ENCODE results near the gene CDH4.

CDH4 gene

DNA sequence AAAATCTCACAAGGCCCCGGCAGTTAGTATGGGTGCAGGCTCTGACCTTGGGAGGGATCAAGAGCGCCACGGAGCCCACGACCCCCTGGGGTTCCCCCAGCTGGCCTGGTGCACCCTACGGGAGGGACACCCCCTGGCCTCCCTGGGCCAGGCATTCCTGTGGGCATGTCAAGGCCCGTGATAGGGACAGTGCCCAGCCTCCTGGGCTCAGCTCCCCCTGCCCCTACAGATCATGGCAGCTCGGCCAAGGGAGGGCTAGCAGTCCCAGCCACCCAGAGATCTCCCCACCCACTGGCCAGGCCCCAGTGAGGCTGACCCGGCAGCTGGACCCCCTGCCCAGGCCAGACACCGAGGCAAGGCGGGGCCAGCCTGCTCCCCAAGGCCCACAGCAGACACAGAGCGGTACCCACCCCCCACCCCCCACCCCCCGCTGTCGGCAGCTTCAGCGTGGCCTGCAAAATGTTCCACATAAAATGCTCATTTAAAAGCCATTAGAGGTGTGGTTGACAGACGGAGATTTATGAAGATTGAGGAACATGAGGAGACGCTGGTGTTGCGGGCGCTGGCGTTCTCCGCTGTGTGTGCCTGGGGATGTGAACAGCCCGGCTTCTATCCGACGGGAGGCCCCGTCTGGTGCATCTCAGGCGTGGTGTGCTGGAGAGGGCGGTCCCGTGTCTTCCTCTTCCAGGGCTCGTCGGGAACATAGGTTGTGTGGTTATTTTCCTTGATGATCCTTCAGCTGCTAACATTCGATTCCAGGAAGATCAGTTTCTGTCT, 625.1 kb downstream of the CDH4 start:
- DNase-seq: no peak

- DNase-seq: no peak
These were observed 625.9 kb downstream of the CDH4 start for GRCh38 chr20:61877776-61878477.

DNA sequence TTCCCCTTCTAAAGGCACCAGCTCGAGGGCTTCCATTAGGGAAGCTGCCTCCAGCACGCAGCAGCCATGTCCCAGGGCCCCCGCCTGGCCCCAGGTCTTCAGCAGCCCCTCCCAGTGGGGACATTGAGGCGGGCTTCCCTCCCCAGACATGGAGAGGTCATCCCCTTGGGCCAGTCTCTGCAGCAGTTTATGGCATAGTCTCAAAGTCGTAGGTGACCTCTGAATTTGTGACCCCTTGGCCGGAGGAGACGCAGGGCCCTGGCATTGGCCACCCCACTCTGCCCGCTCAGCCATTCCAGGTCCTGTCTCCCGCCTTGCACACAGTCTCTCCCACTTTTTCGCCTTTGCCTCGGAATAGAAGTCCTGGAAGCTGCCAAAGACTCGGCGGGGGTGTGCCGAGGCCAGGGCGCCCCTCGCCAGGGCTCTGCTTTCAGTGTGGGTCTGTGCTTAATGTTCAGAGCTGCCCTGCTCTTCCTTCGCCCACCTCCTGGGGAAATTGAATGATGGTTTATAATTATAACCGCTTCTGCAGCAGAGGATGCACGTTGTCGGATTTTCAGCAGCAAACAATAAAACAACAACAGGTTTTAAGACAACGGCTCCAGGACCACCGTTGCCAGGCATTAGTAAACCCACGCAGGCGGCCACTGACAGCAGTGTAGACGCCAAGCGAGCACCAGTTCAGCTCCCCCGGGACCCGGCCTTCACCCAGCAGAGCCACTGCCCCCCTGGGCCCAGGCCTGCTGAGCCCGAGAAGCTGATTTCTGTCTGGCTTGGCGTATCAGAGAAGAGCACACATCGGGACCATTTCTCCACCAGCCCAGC, 626.6 kb downstream of the CDH4 start:
- DNase-seq: no peak

GRCh38 chr20:61879303-61879620, 627.2 kb downstream of the CDH4 start:
- peak; percentile 50 for DNase-seq

- no peak for DNase-seq
These were observed 627.6 kb downstream of the CDH4 start for GRCh38 chr20:61879694-61880093.

GRCh38 chr20:61880706-61881105, 628.6 kb downstream of the CDH4 start:
- no peak for DNase-seq

- no peak for DNase-seq
These were observed 629.4 kb downstream of the CDH4 start for GRCh38 chr20:61881416-61881815.

DNA sequence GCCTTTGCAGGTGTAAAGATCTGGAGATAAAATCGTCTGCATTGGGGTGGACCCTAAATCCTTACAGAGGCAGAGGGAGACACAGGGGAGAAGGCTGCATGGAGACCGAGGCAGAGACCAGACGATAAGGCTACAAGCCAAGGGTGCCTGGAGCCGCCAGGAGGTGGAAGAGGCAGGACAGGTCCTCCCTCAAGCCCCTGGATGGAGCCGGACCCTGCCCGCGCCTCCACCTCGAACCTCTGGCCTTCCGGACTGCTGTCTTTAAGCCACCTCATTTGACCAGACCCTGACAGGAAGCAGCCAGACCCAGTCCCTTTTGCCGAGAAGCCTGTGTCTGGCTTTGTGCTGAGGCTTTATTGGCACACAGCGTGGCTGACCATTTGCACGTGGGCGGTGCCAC, 629.8 kb downstream of the CDH4 start:
- DNase-seq: no peak

- DNase-seq: no peak
These were observed 630.9 kb downstream of the CDH4 start for GRCh38 chr20:61882716-61883615.

DNA sequence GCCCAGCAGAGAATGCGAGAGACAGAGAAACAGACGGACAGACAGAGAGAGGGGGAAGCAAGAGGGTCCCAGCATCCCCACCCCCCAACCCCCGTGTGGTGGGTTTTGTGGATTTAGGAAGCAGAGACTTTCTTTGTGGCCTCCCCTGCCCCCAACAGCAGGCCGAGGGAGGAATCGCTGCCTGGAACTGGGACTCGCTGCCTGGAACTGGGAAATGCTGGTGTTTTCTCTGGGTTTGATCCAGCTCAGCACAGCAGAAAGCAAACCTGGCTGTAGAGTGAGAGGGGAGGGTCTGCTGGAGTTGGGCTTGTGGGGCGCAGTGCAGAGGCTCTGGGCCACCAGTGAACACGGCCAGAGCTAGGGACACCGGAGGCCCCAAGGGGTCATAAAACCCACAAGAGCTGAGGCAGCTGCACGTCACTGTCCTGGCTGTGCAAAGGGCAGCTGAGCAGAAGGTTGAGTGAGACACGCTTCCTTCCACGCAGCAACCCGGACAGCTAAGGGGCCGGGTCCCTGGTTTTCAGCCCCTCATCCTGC, 631.9 kb downstream of the CDH4 start:
- no peak for DNase-seq

DNA sequence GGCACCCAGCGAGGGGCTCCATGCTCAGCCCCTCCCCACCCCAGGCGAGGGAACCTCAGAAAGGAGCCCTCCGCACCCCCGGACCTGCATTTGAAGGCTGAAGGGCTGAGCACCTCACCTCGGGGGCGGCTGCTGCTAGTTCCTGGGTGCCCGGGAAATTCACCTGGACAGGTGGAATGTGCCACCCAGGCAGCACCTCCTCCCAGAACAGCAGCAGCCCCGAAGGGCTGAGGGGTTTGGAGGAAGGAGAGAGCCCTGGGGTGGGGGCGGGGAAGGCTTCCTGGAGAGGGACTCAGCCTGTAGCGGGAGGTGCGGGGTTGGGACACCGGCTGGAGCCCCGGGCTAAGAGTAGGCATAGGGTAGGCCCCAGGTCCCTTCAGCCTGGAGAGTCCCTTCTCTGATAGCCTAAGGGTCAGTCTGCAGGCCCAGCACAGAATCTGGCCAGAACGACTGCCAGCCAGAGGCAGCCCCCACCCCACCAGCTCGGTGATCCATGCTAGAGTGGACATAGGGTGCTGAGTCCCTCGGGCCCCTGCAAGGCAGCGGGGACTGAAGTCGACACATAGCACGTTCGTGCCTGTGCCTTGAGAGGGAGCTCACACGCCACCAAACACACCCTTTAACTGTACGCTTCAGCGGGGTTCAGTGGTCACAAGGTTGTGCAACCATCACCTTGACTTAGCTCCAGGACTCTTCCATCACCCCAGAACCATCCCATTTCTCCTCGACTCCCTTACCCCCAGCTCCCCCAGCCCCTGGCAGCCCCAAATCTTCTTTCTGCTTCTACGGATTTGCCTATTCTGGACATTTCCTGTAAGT, 632.7 kb downstream of the CDH4 start:
- no peak for DNase-seq

DNA sequence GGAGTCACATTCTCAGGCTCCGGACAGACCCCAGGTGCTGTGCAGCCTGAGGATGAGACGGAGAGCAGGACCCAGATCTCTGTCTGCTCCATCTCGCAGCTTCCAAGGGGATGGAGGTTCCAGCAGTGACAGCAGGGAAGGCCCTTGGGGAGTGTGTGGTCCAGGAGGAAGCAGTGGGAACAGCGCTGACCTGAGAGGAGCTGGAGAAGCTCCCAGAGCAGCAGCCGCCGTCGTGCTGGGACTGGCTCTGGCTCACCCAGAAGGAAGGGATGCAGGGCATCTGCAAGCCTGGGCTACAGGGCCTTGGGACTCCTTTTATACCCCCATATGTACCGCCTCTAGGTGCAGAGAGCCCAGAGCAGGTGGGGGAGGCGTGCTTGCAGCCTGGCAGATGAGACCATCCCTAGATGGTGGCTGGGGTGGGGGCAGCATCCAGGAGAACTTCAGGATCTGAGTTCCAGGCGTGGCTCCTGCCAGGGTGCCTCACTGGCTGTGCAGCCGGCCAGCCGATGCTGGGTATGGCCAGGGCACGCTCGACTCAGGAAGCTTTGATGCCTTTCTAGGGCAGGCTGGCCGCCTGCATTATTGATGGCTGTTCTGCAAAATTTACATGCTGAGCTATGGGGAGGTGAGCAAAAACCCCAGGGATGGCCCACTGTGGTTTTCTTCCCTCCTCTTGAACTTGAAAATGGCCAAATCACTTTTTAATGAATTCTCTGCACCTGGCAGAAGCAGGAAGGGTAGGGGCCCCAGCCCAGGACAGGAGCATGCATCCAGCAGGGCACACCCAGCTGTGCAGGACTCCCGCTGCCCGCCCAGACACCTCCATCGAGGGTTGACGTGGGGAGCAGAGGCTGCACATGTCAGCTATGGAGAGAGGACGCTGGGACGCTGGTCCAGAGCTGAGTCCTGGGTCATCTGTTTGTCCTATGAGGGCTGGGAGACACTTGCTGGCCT, 634.0 kb downstream of the CDH4 start:
- no peak for DNase-seq

DNA sequence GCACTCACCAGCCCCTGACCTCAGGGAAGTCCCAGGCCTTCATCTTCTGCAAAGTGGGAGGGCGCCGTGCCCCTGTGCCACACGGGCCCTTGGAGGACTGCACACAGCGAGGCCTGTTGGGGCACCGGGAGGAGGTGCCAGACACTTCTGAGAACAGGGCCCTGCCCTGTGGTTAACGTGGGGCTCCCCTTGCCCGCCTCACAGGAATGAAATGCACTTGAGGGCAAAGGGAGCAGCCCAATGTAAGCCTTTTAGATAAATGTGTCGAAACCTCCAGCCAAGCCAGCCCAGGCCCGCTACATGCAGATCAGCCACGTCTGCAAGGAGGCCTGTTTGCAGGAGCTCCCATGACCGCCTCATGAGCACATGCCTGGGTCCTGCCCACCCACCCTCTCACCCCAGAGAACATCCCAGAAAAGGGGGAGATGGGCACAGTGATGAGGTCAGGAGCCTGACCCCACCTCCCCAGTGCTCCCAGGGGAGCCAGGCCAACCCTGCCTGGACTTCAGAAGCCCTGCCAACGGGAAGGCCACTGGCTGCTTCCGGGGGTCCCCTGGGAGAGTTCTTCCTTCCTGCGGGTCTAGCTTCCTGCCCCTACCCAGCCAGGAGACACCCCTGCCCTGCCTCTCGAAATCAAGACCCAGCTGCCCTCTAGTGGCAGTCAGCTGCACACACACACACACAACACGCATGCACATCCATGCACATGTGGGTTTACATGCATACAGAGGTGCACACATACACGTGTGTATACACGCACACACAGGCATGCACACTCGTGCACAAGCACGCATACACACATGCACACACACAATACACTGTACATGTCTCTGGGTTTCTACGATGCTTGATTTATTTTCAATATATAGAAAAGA, 634.9 kb downstream of the CDH4 start:
- DNase-seq: no peak

DNA sequence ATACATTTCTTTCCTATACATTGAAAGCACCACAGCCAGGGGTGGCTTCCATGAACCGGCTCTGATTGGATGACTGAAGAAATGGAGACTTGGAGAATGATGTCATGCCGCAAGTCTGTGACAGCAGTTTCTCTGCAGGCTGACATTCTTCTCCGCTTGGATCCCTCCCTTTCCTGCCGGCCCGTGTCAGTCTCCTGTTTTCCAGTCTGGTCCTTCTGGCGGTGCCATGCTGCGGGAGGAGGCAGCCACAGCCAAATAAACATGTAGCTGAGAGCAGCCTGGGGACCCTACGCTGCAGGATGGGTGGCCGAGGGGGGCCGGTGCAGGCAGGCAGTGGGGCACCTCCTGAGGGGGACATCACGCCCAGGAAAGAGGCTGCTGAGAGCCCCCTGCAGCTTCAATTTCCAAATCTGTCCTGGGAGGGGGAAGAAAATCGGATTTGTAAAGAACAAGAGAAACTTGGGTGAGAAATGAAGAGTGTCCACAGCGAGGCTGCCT, 635.6 kb downstream of the CDH4 start:
- no peak for DNase-seq

GRCh38 chr20:61888101-61888865, 636.2 kb downstream of the CDH4 start:
- no peak for DNase-seq

DNA sequence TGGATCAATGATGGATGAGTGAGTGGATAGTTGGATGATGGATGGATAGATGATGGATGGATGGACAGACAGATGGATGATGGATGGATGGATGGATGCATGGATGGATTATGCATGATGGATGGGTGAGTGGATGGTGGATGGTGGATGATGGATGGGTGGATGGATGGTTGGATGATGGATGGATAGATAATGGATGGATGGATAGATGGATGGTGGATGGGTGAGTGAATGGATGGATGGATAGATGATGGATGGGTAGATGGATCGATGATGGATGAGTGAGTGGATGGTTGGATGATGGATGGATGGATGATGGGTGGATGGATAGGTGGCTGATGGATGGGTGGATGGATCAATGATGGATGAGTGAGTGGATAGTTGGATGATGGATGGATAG, 637.6 kb downstream of the CDH4 start:
- no peak for DNase-seq

- DNase-seq: no peak
These were observed 638.1 kb downstream of the CDH4 start for GRCh38 chr20:61890210-61890609.

DNA sequence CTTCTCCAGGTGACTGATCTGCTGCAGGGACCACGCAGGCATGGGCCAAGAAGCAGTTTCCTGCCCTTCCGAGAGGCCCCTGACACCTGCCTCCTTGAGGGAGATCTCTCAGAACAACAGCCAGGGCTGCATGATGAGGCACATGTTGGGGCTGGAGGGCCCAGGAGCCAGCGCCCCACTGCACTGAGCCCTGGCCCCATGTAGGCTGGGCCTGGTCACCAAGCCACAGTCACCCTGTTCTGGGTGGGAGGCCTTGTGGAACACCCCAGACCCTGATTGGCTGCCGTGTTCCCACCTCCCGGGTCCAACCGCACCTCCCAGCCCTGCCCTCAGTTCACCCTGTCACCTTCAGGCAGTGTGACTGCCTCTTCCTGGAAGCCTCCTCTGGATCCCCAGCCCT, 639.4 kb downstream of the CDH4 start:
- DNase-seq: no peak
